T47D (cell line): ENCODE data around the gene ILKAP.

Experiments
- DNase-seq, 2 experiments: peaks; one replicate each; pipeline versions ENCODE4 v3.0.0 to v3.0.0-alpha.2; 2011 to 2012; ENCODE audit warnings: low read depth in 1 of 2, low spot score in 1 of 2
- JUND ChIP-seq: IDR thresholded peaks from 2 replicates; pipeline ENCODE4 v1.6.1; 2012; ENCODE audit warnings: low read depth
- in situ Hi-C: cut with HindIII; loops from 2 replicates; pipeline ENCODE4 v1.10.0; 2016; ENCODE audit warnings: low sequenced_read_pairs, low pct_unique_long_range_greater_than_20kb

Gene ILKAP

GRCh38 chr2:238128534-238129001 lies 74.9 kb downstream of the ILKAP start:
- no peak for TF ChIP-seq JUND
- in situ Hi-C loops, result no loop called here

GRCh38 chr2:238128061-238128440 lies 75.4 kb downstream of the ILKAP start:
- in situ Hi-C loops, result no loop called here
- no peak for TF ChIP-seq JUND
- DNase-seq, result no peak

More at GRCh38 chr2:238128534-238129001, 74.9 kb downstream of the ILKAP start:
- no peak for DNase-seq

- DNase-seq, result no peak
- in situ Hi-C loops, result no loop called here
- TF ChIP-seq JUND, result no peak
Observed at GRCh38 chr2:238127165-238128060, 76.1 kb downstream of the ILKAP start.

- in situ Hi-C loops, result no loop called here
- no peak for DNase-seq
- TF ChIP-seq JUND, result no peak
Observed at GRCh38 chr2:238126775-238127164, 76.7 kb downstream of the ILKAP start.

- in situ Hi-C loops, result no loop called here
- TF ChIP-seq JUND, result no peak
- DNase-seq, result no peak
Observed at GRCh38 chr2:238126338-238126737, 77.2 kb downstream of the ILKAP start.

GRCh38 chr2:238125127-238125885 lies 78.2 kb downstream of the ILKAP start:
- no peak for DNase-seq
- no peak for TF ChIP-seq JUND
- in situ Hi-C loops, result no loop called here

- in situ Hi-C loops, result no loop called here
- no peak for DNase-seq
- TF ChIP-seq JUND, result no peak
Observed at GRCh38 chr2:238124488-238125126, 78.9 kb downstream of the ILKAP start.

GRCh38 chr2:238123991-238124470 lies 79.5 kb downstream of the ILKAP start:
- no peak for DNase-seq
- no peak for TF ChIP-seq JUND
- in situ Hi-C loops, result no loop called here

- in situ Hi-C loops, result no loop called here
- DNase-seq, result no peak
- TF ChIP-seq JUND, result no peak
Observed at GRCh38 chr2:238123218-238123971, 80.1 kb downstream of the ILKAP start.

- no peak for TF ChIP-seq JUND
- no peak for DNase-seq
- in situ Hi-C loops, result no loop called here
Observed at GRCh38 chr2:238122287-238123217, 80.9 kb downstream of the ILKAP start.
